Mesendoderm (in vitro differentiated cells): ENCODE results near the gene MYZAP.

Experiments used
- DNase-seq: peaks from one replicate; pipeline ENCODE4 v3.0.0; 2013
- H2AK5ac ChIP-seq: 2 replicates; pipeline ENCODE4 v1.6.1; 2013; ENCODE audit warnings: low read length, inconsistent platforms
- H2BK120ac ChIP-seq: 2 replicates; pipeline ENCODE4 v1.6.1; 2013; ENCODE audit warnings: low read depth, mild to moderate bottlenecking, low read length, moderate library complexity, mixed read lengths
- H2BK15ac ChIP-seq: replicated peaks from 2 replicates; pipeline ENCODE4 v1.6.1; 2013; ENCODE audit warnings: low read depth, mild to moderate bottlenecking, moderate library complexity
- H2BK5ac ChIP-seq: 2 replicates; pipeline ENCODE4 v1.6.1; 2013; ENCODE audit warnings: low read length, inconsistent platforms
- H3K18ac ChIP-seq: 2 replicates; pipeline ENCODE4 v1.6.1; 2013; ENCODE audit warnings: mild to moderate bottlenecking, low read length, mixed read lengths
- H3K23ac ChIP-seq: one replicate; pipeline ENCODE4 v1.6.1; 2013; ENCODE audit warnings: low read length
- H3K27ac ChIP-seq: 2 replicates; pipeline ENCODE4 v1.5.1; 2013; ENCODE audit warnings: low read depth, mild to moderate bottlenecking, inconsistent platforms, low read length, moderate library complexity
- H3K27me3 ChIP-seq: 2 replicates; pipeline ENCODE4 v1.6.1; 2013; ENCODE audit warnings: low read length, control low read depth, mild to moderate bottlenecking, inconsistent platforms; ENCODE audit not compliant: insufficient read depth, poor library complexity
- H3K36me3 ChIP-seq: 2 replicates; pipeline ENCODE4 v1.6.1; 2013; ENCODE audit warnings: low read length, inconsistent platforms; ENCODE audit not compliant: control insufficient read depth, insufficient read depth
- H3K4ac ChIP-seq: one replicate; pipeline ENCODE4 v1.6.1; 2013; ENCODE audit warnings: low read depth, mild to moderate bottlenecking, low read length, moderate library complexity
- H3K4me1 ChIP-seq: 2 replicates; pipeline ENCODE4 v1.6.1; 2013; ENCODE audit warnings: low read depth, low read length, inconsistent platforms; ENCODE audit not compliant: control insufficient read depth
- H3K4me2 ChIP-seq: 2 replicates; pipeline ENCODE4 v1.6.1; 2013; ENCODE audit warnings: low read length
- H3K4me3 ChIP-seq: 2 replicates; pipeline ENCODE4 v1.5.1; 2013; ENCODE audit warnings: mild to moderate bottlenecking, low read length
- H3K56ac ChIP-seq: one replicate; pipeline ENCODE4 v1.6.1; 2013; ENCODE audit warnings: low read length
- H3K79me1 ChIP-seq: 2 replicates; pipeline ENCODE4 v1.6.1; 2013; ENCODE audit warnings: low read length, inconsistent platforms
- H3K79me2 ChIP-seq: 2 replicates; pipeline ENCODE4 v1.6.1; 2013; ENCODE audit warnings: mild to moderate bottlenecking, low read length; ENCODE audit not compliant: control insufficient read depth, insufficient read depth
- H3K9ac ChIP-seq: 2 replicates; pipeline ENCODE4 v1.6.1; 2013; ENCODE audit warnings: low read length, inconsistent platforms
- H4K5ac ChIP-seq: one replicate; pipeline ENCODE4 v1.6.1; 2013; ENCODE audit warnings: low read length
- H4K8ac ChIP-seq: one replicate; pipeline ENCODE4 v1.6.1; 2013; ENCODE audit warnings: low read depth, mild to moderate bottlenecking, control low read depth, low read length, moderate library complexity
- WGBS: extraction: QIAGEN DNeasy Blood & Tissue Kit; methylation state at CpG from one replicate; pipeline ENCODE4 v1.1.7; 2013; ENCODE audit warnings: low lambda C conversion rate, missing lambda C conversion rate; ENCODE audit not compliant: insufficient coverage; ENCODE audit errors: extremely low coverage; 5-methylcytosine and 5-hydroxymethylcytosine counted together

The MYZAP gene

GRCh38 chr15:57556040-57556439, 35.7 kb upstream of the MYZAP start:
- H4K5ac ChIP-seq: no peak overlapping the region
- H3K27ac ChIP-seq: no peak overlapping the region
- no peak overlapping the region for H3K23ac ChIP-seq
- no peak overlapping the region for H3K56ac ChIP-seq
- DNase-seq: no peak
- H3K4ac ChIP-seq: no peak overlapping the region
- no peaks in the 10 kb centered on the region for H3K79me1 ChIP-seq
- H4K8ac ChIP-seq: no peak overlapping the region
- H2AK5ac ChIP-seq: no peak overlapping the region
- H2BK5ac ChIP-seq: no peak overlapping the region
- H3K79me2 ChIP-seq: no peaks in the 10 kb centered on the region
- no peaks in the 10 kb centered on the region for H3K36me3 ChIP-seq
- H3K4me3 ChIP-seq: no peak overlapping the region
- H3K4me1 ChIP-seq: peaks cover 16% of the 10 kb centered on the region
- H3K27me3 ChIP-seq: no peaks in the 10 kb centered on the region
- no peak overlapping the region for H3K4me2 ChIP-seq
- no CpG with 5 or more reads among the region's 9 CpGs for WGBS
- no peak overlapping the region for H2BK120ac ChIP-seq
- no peak overlapping the region for H3K9ac ChIP-seq
- no peak overlapping the region for H3K18ac ChIP-seq
- H2BK15ac ChIP-seq: no peak overlapping the region

GRCh38 chr15:57557267-57557666, 34.4 kb upstream of the MYZAP start:
- Histone ChIP-seq H2AK5ac (no peak overlapping the region), H3K79me1 (no peaks in the 10 kb centered on the region), H3K4me1 (peaks cover 8% of the 10 kb centered on the region), H3K4ac (no peak overlapping the region), H3K27me3 (no peaks in the 10 kb centered on the region), H3K27ac (no peak overlapping the region), H3K18ac (no peak overlapping the region), H2BK5ac (no peak overlapping the region), H3K9ac (no peak overlapping the region), H3K4me3 (no peak overlapping the region), H3K23ac (no peak overlapping the region), H3K36me3 (no peaks in the 10 kb centered on the region), H4K5ac (no peak overlapping the region), H2BK120ac (no peak overlapping the region), H3K4me2 (no peak overlapping the region), H3K79me2 (no peaks in the 10 kb centered on the region), H2BK15ac (no peak overlapping the region), H4K8ac (no peak overlapping the region), H3K56ac (no peak overlapping the region)
- no CpG with 5 or more reads among the region's 3 CpGs for WGBS
- DNase-seq: no peak

- Histone ChIP-seq H4K8ac (no peak overlapping the region), H3K36me3 (no peaks in the 10 kb centered on the region), H2AK5ac (no peak overlapping the region), H2BK5ac (no peak overlapping the region), H3K79me2 (no peaks in the 10 kb centered on the region), H3K4ac (no peak overlapping the region), H2BK120ac (no peak overlapping the region), H3K23ac (no peak overlapping the region), H3K18ac (no peak overlapping the region), H3K79me1 (no peaks in the 10 kb centered on the region), H4K5ac (no peak overlapping the region), H2BK15ac (no peak overlapping the region), H3K27ac (no peak overlapping the region), H3K27me3 (no peaks in the 10 kb centered on the region), H3K4me1 (peaks cover 5% of the 10 kb centered on the region), H3K4me2 (no peak overlapping the region), H3K4me3 (no peak overlapping the region), H3K56ac (no peak overlapping the region), H3K9ac (no peak overlapping the region)
- no CpG with 5 or more reads among the region's 6 CpGs for WGBS
- no peak for DNase-seq
Observed at GRCh38 chr15:57557810-57558209, 33.9 kb upstream of the MYZAP start.

- Histone ChIP-seq H3K23ac (no peak overlapping the region), H3K27ac (no peak overlapping the region), H3K4me3 (no peak overlapping the region), H3K4me2 (no peak overlapping the region), H2BK120ac (no peak overlapping the region), H3K9ac (no peak overlapping the region), H3K79me2 (no peaks in the 10 kb centered on the region), H3K18ac (no peak overlapping the region), H2BK15ac (no peak overlapping the region), H3K27me3 (no peaks in the 10 kb centered on the region), H3K79me1 (no peaks in the 10 kb centered on the region), H2AK5ac (no peak overlapping the region), H3K36me3 (no peaks in the 10 kb centered on the region), H4K8ac (no peak overlapping the region), H3K4me1 (peaks cover 3% of the 10 kb centered on the region), H2BK5ac (no peak overlapping the region), H3K4ac (no peak overlapping the region), H3K56ac (no peak overlapping the region), H4K5ac (no peak overlapping the region)
- no CpG with 5 or more reads among the region's 5 CpGs for WGBS
- DNase-seq: peak; percentile 71
Observed at GRCh38 chr15:57559875-57560274, 31.8 kb upstream of the MYZAP start.

GRCh38 chr15:57561041-57561711, 30.5 kb upstream of the MYZAP start:
- no peaks in the 10 kb centered on the region for H3K27me3 ChIP-seq
- H3K18ac ChIP-seq: no peak overlapping the region
- no peaks in the 10 kb centered on the region for H3K4me1 ChIP-seq
- H4K8ac ChIP-seq: no peak overlapping the region
- H3K4me2 ChIP-seq: no peak overlapping the region
- no peak overlapping the region for H3K27ac ChIP-seq
- H4K5ac ChIP-seq: no peak overlapping the region
- no peak overlapping the region for H2BK120ac ChIP-seq
- no CpG with 5 or more reads among the region's 9 CpGs for WGBS
- no peak overlapping the region for H3K9ac ChIP-seq
- H2BK5ac ChIP-seq: no peak overlapping the region
- no peak overlapping the region for H3K56ac ChIP-seq
- H2AK5ac ChIP-seq: no peak overlapping the region
- H3K36me3 ChIP-seq: no peaks in the 10 kb centered on the region
- no peak overlapping the region for H3K4ac ChIP-seq
- DNase-seq: peak; percentile 70
- H3K79me2 ChIP-seq: no peaks in the 10 kb centered on the region
- H3K23ac ChIP-seq: no peak overlapping the region
- no peak overlapping the region for H3K4me3 ChIP-seq
- H2BK15ac ChIP-seq: no peak overlapping the region
- H3K79me1 ChIP-seq: no peaks in the 10 kb centered on the region

GRCh38 chr15:57562196-57562769, 29.4 kb upstream of the MYZAP start:
- H2BK15ac ChIP-seq: no peak overlapping the region
- no CpG with 5 or more reads among the region's 11 CpGs for WGBS
- no peak overlapping the region for H3K4me2 ChIP-seq
- no peak overlapping the region for H3K27ac ChIP-seq
- no peak overlapping the region for H3K23ac ChIP-seq
- no peak overlapping the region for H4K8ac ChIP-seq
- no peak overlapping the region for H2AK5ac ChIP-seq
- no peak overlapping the region for H3K4me3 ChIP-seq
- H3K27me3 ChIP-seq: no peaks in the 10 kb centered on the region
- H3K56ac ChIP-seq: no peak overlapping the region
- H3K4me1 ChIP-seq: no peaks in the 10 kb centered on the region
- no peak overlapping the region for H4K5ac ChIP-seq
- no peaks in the 10 kb centered on the region for H3K79me2 ChIP-seq
- no peak overlapping the region for H3K18ac ChIP-seq
- H3K79me1 ChIP-seq: no peaks in the 10 kb centered on the region
- no peak overlapping the region for H3K4ac ChIP-seq
- H2BK5ac ChIP-seq: no peak overlapping the region
- no peak overlapping the region for H3K9ac ChIP-seq
- no peaks in the 10 kb centered on the region for H3K36me3 ChIP-seq
- no peak for DNase-seq
- H2BK120ac ChIP-seq: no peak overlapping the region
